GM21381 (cell line): ENCODE results near the gene FAM187B.

Source experiments
- ATAC-seq: cut with Tn5 transposase; IDR thresholded peaks from one replicate; pipeline ENCODE4 v1.9.1; 2021; ENCODE audit warnings: mild to moderate bottlenecking, moderate library complexity; ENCODE audit not compliant: unreplicated experiment

The FAM187B gene

GRCh38 chr19:35179830-35180229 is 48.7 kb downstream of the FAM187B start:
- ATAC-seq: no peak

GRCh38 chr19:35178701-35179100 is 49.8 kb downstream of the FAM187B start:
- ATAC-seq: no peak

- ATAC-seq: no peak
Observed at GRCh38 chr19:35177377-35178274, 50.9 kb downstream of the FAM187B start.

- no peak for ATAC-seq
Observed at GRCh38 chr19:35176181-35176570, 52.4 kb downstream of the FAM187B start.
